Measurements from ENCODE around the gene ETS1. TPM values are rescaled to one million over a fixed set of nuclear protein-coding genes. Genes with fewer than 3 reads are reported as not detected.
A peak's percentile ranks its signal among the peaks of the same experiment; 100 is the strongest.

Gene ETS1
- total RNA-seq, 3 donors from 2014 or later (not counting 1 experiment from before 2014, with no cell fraction given): 532 to 684 (median 589) TPM

GRCh38 chr11:128411812-128412211 is 175.5 kb downstream of the ETS1 start:
- no peak overlapping the region for H3K27ac Mint-ChIP-seq
- Histone ChIP-seq H3K36me3 (ENCODE audit: control insufficient read depth, insufficient read depth, low read length) (no peaks in the 10 kb centered on the region), H3K4me1 (ENCODE audit: control insufficient read depth, insufficient read depth, low read length) (no peaks in the 10 kb centered on the region), H3K27me3 (ENCODE audit: control insufficient read depth, insufficient read depth, low read length) (no peaks in the 10 kb centered on the region), H3K4me3 (ENCODE audit: low read length) (no peak overlapping the region), H3K9me3 (ENCODE audit: control insufficient read depth, insufficient read depth, low read length) (no peaks in the 10 kb centered on the region), H3K27ac (ENCODE audit: low read length) (no peak overlapping the region)
- H3K36me3 Mint-ChIP-seq: no peaks in the 10 kb centered on the region
- peaks cover 0 to 12% of the 10 kb centered on the region in 2 donors for H3K4me1 Mint-ChIP-seq
- no peak for TF ChIP-seq CTCF (IDR thresholded peaks at IDR 0.05)
- no peak overlapping the region for H3K4me3 Mint-ChIP-seq
- ATAC-seq (no peak), DNase-seq (peak in 1 of 2 donors; percentile 37)
- peaks cover 4 to 5% of the 10 kb centered on the region in 2 donors for H3K27me3 Mint-ChIP-seq (ENCODE audit: low read depth in 2 of 2)
- peaks cover 0 to 2% of the 10 kb centered on the region in 2 donors for H3K9me3 Mint-ChIP-seq
- 74% methylated on average over 4 of the region's 5 CpGs for WGBS (ENCODE audit: insufficient coverage)
- intact Hi-C loops (cut with micrococcal nuclease): no loop called here

GRCh38 chr11:128411150-128411549 is 176.2 kb downstream of the ETS1 start:
- Histone ChIP-seq H3K27me3 (ENCODE audit: control insufficient read depth, insufficient read depth, low read length) (no peaks in the 10 kb centered on the region), H3K4me1 (ENCODE audit: control insufficient read depth, insufficient read depth, low read length) (no peaks in the 10 kb centered on the region), H3K27ac (ENCODE audit: low read length) (no peak overlapping the region), H3K9me3 (ENCODE audit: control insufficient read depth, insufficient read depth, low read length) (no peaks in the 10 kb centered on the region), H3K36me3 (ENCODE audit: control insufficient read depth, insufficient read depth, low read length) (no peaks in the 10 kb centered on the region), H3K4me3 (ENCODE audit: low read length) (no peak overlapping the region)
- intact Hi-C loops (cut with micrococcal nuclease): no loop called here
- Mint-ChIP-seq H3K4me1 (peaks cover 0 to 12% of the 10 kb centered on the region in 2 donors), H3K36me3 (no peaks in the 10 kb centered on the region), H3K27me3 (ENCODE audit: low read depth in 2 of 2) (peaks cover 4 to 5% of the 10 kb centered on the region in 2 donors), H3K9me3 (peaks cover 0 to 2% of the 10 kb centered on the region in 2 donors), H3K27ac (no peak overlapping the region), H3K4me3 (no peak overlapping the region)
- no peak for ATAC-seq
- no peak for TF ChIP-seq CTCF (IDR thresholded peaks at IDR 0.05)
- DNase-seq: no peak

- Mint-ChIP-seq H3K9me3 (peaks cover 0 to 2% of the 10 kb centered on the region in 2 donors), H3K4me3 (no peak overlapping the region), H3K36me3 (no peaks in the 10 kb centered on the region), H3K27ac (no peak overlapping the region), H3K27me3 (ENCODE audit: low read depth in 2 of 2) (peaks cover 5% of the 10 kb centered on the region in 2 donors), H3K4me1 (peaks cover 0 to 17% of the 10 kb centered on the region in 2 donors)
- intact Hi-C loops (cut with micrococcal nuclease): no loop called here
- Histone ChIP-seq H3K27me3 (ENCODE audit: control insufficient read depth, insufficient read depth, low read length) (no peaks in the 10 kb centered on the region), H3K27ac (ENCODE audit: low read length) (no peak overlapping the region), H3K4me1 (ENCODE audit: control insufficient read depth, insufficient read depth, low read length) (no peaks in the 10 kb centered on the region), H3K36me3 (ENCODE audit: control insufficient read depth, insufficient read depth, low read length) (no peaks in the 10 kb centered on the region), H3K9me3 (ENCODE audit: control insufficient read depth, insufficient read depth, low read length) (no peaks in the 10 kb centered on the region), H3K4me3 (ENCODE audit: low read length) (no peak overlapping the region)
- TF ChIP-seq CTCF (IDR thresholded peaks at IDR 0.05): no peak
- 100% methylated on average over 1 of the region's 2 CpGs for WGBS (ENCODE audit: insufficient coverage)
- DNase-seq: no peak
- no peak for ATAC-seq
These were observed 177.9 kb downstream of the ETS1 start for GRCh38 chr11:128409476-128409875.

Other genes with a start within 250 kb of the ETS1 start
- 100 to 1,000 TPM; 123 to 157 (median 148) TPM for gene FLI1, start 106.5 kb upstream of the ETS1 start, total RNA-seq